GM21619 (cell line): ENCODE measurements around the gene MAD1L1.

Source experiments
- ATAC-seq: cut with Tn5 transposase; IDR thresholded peaks from one replicate; pipeline ENCODE4 v1.9.1; 2021; ENCODE audit not compliant: unreplicated experiment

The MAD1L1 gene

DNA sequence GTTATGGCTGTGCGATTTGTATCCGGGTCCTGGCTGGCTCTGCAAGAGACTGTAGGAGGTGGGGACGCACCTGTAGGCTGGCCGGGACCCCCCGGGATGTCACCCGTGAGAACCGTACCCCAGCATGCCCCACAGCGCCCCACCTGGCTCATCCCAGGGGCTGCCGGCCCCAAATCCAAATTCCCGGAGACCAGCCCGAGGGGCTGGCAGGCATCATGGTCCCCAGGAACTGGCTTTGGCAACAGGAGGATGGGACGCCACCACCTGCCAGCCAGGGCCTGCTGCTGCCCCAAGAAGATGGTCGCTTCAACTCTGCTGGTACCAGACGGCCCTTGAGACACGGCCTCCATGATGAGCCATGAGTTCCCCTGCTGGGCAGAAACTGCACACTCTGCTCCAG, 323.3 kb downstream of the MAD1L1 start:
- no peak for ATAC-seq

DNA sequence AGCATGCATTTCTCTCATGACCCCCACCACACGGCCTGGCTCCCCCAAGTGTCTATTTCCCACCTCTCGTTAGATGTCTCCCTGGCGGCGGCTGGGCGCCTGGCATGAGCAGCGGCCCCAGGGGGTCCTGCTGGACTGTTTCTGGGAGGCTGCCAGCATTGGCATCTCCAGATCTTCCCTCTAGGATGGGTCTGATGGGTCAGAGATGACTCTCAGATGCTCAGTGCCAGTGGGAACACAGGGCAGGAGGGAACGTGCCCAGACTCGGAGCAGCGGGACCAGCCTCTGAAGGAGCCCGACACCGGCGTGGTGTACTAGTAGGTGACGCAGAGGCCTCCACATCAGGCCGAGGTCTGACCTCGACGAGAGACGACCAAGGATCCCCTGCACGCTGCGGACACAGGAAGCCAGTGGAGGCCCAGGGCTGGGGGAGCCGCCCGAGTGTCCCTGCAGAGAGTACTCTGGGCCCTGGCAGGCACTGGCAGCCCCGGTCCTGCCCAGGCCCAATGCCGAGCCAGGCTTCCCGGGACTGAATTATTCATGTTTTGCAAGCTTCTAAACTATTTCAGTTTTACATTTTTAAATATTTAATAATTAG, 323.8 kb downstream of the MAD1L1 start:
- ATAC-seq, result no peak

- ATAC-seq, result no peak
Measured at GRCh38 chr7:1907751-1908365, 324.9 kb downstream of the MAD1L1 start.

- ATAC-seq, result no peak
Measured at GRCh38 chr7:1906988-1907745, 325.6 kb downstream of the MAD1L1 start.

- no peak for ATAC-seq
Measured at GRCh38 chr7:1906087-1906830, 326.5 kb downstream of the MAD1L1 start.

- no peak for ATAC-seq
Measured at GRCh38 chr7:1902231-1902855, 330.4 kb downstream of the MAD1L1 start.

- ATAC-seq, result no peak
Measured at GRCh38 chr7:1901431-1902210, 331.1 kb downstream of the MAD1L1 start.

GRCh38 chr7:1900847-1901246, 331.9 kb downstream of the MAD1L1 start:
- no peak for ATAC-seq

DNA sequence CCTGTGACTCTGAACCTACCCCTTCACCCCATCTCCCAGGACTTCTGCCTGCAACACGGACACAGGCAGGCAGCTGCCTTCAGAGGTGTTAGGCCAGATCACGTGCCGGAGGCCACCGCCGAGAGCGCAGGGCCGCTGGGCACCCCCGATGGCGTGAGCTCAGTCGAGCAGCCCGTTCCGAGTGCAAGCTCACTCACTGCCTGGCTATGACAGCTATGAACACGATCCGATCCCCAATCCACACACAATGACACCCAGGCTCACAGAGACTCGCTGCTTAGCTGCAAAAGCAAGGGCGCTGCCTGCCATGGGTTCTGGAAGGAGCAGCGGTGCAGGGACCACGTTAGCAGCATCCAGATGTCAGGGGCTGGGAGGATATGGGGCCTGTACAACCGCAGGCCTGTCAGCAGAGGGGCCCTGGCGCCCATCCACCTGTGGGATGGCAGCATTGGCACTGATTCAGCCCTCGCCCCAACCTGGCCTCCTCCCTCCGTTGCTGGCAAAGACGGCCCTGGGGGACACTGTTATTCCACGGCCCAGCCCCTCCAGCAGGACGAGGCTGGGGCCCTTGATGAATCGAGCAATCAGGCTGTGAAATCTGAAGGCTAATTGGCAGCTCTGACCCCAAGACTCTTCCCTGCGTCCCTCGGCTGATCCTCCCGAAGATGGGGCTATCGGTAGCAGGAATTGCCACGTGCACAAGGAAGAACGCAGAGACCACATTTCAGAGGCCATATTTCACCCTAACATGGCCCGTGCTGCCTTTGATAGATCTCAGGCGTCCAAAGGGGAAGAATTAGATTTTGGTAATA, 332.6 kb downstream of the MAD1L1 start:
- no peak for ATAC-seq

DNA sequence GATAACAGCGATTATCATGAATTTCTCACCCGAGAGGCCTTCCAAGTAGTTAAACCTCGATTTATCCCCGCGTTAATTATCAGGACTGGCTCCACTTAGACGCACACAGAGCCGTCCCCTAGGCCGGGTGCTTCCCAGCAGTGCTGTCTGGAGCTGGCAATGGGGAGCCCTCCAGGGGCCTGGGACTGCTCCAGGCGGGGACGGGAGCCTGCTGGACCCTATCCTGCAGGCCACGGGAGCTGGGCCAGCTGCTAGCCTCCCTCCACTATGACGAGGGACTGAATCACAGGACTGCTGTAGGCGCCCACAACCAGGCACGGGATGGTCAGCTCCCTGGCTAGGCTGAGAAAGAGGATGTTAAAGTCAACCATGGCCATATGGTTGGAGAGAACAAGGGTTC, 333.5 kb downstream of the MAD1L1 start:
- ATAC-seq, result no peak

DNA sequence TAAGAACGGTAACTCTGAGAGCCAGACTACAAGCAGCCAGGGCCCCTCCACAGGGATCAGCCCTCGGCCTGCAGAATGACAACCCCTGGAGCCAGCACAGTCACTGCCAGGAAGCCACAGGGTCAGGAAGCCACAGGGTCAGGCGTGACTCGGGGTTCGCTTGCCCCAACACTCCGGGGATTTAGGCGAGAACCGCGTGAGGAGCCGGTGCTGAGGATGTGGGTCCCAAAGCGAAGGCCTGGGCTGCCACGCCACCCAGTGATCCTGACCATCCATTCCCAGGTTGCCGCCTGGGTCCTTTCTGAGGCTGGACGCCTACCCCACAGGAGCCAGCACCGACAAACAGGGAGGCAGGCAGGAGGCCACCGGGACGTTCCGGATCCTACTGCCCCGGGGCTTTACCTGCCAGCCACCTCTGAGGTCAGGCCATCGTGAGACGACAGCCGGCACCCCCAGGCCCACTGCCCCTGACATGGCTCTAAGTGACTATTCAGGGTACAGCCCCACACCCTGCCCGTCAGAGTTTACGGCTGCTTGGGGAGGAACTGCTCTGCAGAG, 334.0 kb downstream of the MAD1L1 start:
- no peak for ATAC-seq

DNA sequence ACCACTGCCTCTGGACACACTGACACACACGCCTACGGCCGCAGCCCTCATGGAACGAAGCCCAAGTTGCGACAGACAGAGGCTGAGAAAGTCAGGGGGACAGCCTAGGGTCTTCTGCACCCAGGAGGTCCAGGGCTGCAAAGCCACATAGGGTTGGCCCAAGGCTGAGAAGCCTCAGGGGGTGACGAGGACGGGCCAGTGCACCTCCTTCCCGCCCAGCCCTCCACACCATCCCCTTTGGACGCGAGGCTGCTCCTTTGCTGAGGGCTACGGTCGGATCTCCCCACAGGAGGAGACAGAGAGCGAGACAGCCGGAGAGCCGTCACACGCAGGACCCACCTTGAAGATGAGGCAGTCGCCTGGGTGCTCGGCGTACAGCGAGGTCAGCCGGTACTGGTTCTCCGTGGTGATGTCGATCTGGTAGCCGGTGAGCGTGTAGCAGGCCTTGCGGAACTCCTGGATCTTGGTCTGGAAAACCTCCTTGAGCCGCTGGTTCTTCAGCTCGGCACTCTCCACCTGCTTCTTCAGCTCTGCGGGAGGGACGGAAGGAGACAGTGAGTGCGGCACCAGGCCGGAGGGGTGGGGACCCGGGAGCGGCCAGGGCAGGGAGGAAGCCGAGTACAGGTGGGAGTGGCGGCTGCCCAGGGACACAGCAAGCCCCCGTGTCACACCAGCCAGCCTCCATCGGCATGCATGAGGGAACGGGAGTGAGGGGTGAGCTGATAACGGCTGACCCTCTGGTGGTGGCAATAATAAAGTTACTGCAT, 334.7 kb downstream of the MAD1L1 start:
- no peak for ATAC-seq

DNA sequence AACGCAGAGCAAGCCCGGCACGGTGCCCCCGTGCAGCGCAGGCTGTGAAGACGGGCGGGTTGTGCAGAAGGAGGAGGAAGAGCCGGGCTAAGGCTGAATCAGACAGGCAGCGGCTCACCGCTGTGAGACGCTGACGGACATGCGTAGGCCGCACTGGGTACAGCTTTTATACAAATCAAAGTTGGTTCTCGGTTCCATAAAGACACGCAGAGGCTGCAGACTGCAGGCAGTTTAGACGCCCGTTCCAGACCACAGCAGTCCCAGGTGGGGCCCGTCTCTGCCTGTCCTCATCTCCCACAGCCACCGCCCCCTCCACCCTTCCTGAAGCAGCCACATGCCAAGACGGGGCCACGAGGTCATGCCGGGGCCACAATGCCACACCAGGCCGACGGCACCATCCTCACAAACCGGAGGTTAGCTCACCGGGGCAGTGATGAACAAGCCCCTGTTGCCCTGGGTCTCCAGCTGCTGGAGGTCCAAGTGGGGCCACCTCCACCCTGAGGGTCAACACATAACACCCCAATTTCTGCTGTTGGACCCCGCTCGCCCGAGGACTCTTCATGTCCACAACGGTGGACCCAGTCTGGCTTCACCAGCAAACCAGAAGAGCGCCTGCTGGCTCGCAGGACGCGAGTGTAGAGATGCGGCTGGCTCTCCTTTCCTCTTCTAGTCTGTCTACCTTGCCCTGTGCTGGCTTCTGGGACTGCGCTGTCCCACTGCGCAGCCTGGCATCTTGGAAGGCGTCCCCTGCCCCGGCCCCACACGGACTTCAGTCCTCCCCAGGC, 335.5 kb downstream of the MAD1L1 start:
- ATAC-seq, result no peak

- ATAC-seq, result no peak
Measured at GRCh38 chr7:1895664-1896515, 336.9 kb downstream of the MAD1L1 start.

DNA sequence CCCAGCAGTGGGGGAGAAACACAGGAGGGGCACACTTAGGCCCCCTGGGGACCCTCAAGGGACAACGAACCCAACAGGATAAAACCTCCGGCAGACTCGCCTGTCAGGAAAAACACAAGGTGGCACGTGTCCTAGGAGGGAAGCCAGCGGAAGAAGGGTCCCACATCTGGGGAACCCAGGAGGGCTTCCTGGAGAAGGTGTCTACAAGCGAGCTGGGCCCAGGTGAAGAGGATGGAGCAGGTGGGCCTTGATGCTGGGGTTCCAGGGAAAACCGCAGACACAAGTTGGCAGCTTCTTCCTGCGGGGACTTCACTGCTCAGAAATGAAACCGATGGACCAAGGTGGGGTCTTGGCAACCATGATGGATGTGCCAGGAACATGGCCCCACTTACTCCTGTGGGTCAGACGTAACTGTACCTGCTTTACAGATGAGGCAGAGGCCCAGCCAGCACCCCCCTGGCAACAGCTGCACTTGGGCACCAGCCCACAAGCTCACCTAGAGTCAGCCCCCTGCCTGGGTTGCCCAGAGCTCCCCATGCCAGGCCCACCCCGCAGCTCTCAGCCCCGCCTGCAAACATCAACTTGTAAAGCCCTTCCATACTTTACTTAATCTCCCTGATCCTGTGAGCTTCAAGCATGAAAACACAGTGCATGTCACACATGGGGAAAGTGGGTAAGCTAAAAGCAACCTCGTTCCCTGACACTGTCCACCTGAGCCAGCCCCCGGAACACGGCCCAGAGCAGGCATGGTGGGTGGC, 337.7 kb downstream of the MAD1L1 start:
- ATAC-seq, result no peak

GRCh38 chr7:1894313-1894900, 338.3 kb downstream of the MAD1L1 start:
- ATAC-seq, result no peak
